SU-DHL-6 (cell line): ENCODE measurements around the gene TSG101.

Experiments
- CTCF ChIP-seq: fragments of 200-600 bp; sonication (generic); IDR thresholded peaks from one replicate; pipeline ENCODE4 v1.5.1; 2017; ENCODE audit warnings: antibody characterized with exemption, mild to moderate bottlenecking, low read length, moderate library complexity; ENCODE audit not compliant: insufficient read depth, poor library complexity, severe bottlenecking
- EZH2phosphoT487 ChIP-seq: fragments of 200-600 bp; sonication (generic), shearing (Covaris generic); conservative IDR thresholded peaks from 2 replicates; pipeline ENCODE4 v1.6.1; 2018; ENCODE audit warnings: mild to moderate bottlenecking, antibody characterized with exemption, low read length, moderate library complexity, mixed read lengths

GRCh38 chr11:18521122-18521521 lies 5.6 kb downstream of the TSG101 start:
- no peak for TF ChIP-seq CTCF
- TF ChIP-seq EZH2phosphoT487, result no peak
